Measurements from ENCODE around the gene CADPS.

The CADPS gene

DNA sequence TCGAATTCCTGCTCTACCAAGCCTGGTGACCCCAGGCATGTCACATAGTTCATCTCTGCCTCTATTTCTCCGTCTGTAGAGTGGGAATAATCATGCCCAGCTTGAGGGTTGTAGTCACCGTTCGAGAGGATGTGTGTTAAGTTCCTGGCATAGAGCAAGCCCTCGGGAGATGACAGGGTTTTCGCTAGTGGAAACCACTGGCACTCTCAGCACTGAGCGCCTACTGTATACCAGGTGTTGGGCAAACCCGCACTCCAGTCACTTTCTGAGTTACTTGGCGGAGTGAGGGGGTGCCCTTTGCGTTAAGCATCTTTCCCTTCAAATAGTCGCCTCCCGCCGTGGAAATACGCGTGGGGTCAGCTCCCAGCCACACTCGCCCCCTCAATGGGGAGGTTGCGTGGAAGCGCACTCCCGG, 506.9 kb downstream of the CADPS start:
- H3K36me3 ChIP-seq (ENCODE audit: insufficient read depth, insufficient read length, low read length), result no peaks in the 10 kb centered on the region
- peak overlapping the region; percentile 31 for H3K4me3 ChIP-seq (ENCODE audit: insufficient read length, low read depth)
- no peak for DNase-seq (ENCODE audit: low read depth, low spot score)
- H3K9ac ChIP-seq (ENCODE audit: insufficient read length, low read depth), result no peak overlapping the region
- TF ChIP-seq YY1 (IDR thresholded peaks at IDR 0.05; ENCODE audit: insufficient read depth, insufficient read length), result no peak
- peak; percentile 63 for TF ChIP-seq SUZ12 (IDR thresholded peaks at IDR 0.05; ENCODE audit: extremely low read depth, insufficient read depth, insufficient read length)
- H3K9me3 ChIP-seq (ENCODE audit: insufficient read depth, low read length), result no peaks in the 10 kb centered on the region
- peaks cover 100% of the 10 kb centered on the region for H3K27me3 ChIP-seq (ENCODE audit: insufficient read depth, insufficient read length)
- H3K4me1 ChIP-seq (ENCODE audit: insufficient read depth, insufficient read length), result peaks cover 24% of the 10 kb centered on the region

GRCh38 chr3:62367763-62368195, 507.4 kb downstream of the CADPS start:
- H3K9ac ChIP-seq (ENCODE audit: insufficient read length, low read depth), result no peak overlapping the region
- H3K4me3 ChIP-seq (ENCODE audit: insufficient read length, low read depth), result peak overlapping the region; percentile 31
- H3K27me3 ChIP-seq (ENCODE audit: insufficient read depth, insufficient read length), result peaks cover 98% of the 10 kb centered on the region
- no peaks in the 10 kb centered on the region for H3K9me3 ChIP-seq (ENCODE audit: insufficient read depth, low read length)
- no peaks in the 10 kb centered on the region for H3K36me3 ChIP-seq (ENCODE audit: insufficient read depth, insufficient read length, low read length)
- no peak for DNase-seq (ENCODE audit: low read depth, low spot score)
- TF ChIP-seq YY1 (IDR thresholded peaks at IDR 0.05; ENCODE audit: insufficient read depth, insufficient read length), result no peak
- TF ChIP-seq SUZ12 (IDR thresholded peaks at IDR 0.05; ENCODE audit: extremely low read depth, insufficient read depth, insufficient read length), result peak; percentile 71
- H3K4me1 ChIP-seq (ENCODE audit: insufficient read depth, insufficient read length), result peaks cover 24% of the 10 kb centered on the region

DNA sequence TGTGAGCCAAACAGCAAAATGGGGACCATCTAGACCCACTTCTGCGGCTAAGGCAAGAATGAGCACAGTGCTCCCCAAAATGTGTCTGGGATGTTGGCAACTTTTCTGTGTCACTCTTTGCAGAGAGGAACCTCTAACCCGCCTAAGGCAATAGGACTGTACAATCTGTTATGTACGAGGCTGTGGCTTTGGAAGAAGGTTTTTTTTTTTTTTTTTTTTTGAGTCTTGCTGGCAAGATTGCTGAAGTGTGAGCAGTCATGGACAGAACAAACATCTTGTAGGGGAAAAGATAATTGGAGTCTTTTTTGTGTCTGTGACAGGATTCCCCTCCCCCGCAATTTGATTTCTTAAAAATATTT, 509.1 kb downstream of the CADPS start:
- TF ChIP-seq YY1 (IDR thresholded peaks at IDR 0.05; ENCODE audit: insufficient read depth, insufficient read length) (no peak), SUZ12 (IDR thresholded peaks at IDR 0.05; ENCODE audit: extremely low read depth, insufficient read depth, insufficient read length) (no peak), ZNF274 (IDR thresholded peaks at IDR 0.05; ENCODE audit: low read depth, low read length) (no peak)
- no peak overlapping the region for H3K4me3 ChIP-seq (ENCODE audit: insufficient read length, low read depth)
- no peaks in the 10 kb centered on the region; the same call in 1 of the 2 replicates for H3K9me3 ChIP-seq (ENCODE audit: insufficient read depth, low read length)
- peak overlapping the region; percentile 39 for H3K9ac ChIP-seq (ENCODE audit: insufficient read length, low read depth)
- no peaks in the 10 kb centered on the region for H3K36me3 ChIP-seq (ENCODE audit: insufficient read depth, insufficient read length, low read length)
- DNase-seq (ENCODE audit: low read depth, low spot score), result no peak
- H3K27me3 ChIP-seq (ENCODE audit: insufficient read depth, insufficient read length), result peaks cover 90% of the 10 kb centered on the region
- peaks cover 19% of the 10 kb centered on the region for H3K4me1 ChIP-seq (ENCODE audit: insufficient read depth, insufficient read length)

DNA sequence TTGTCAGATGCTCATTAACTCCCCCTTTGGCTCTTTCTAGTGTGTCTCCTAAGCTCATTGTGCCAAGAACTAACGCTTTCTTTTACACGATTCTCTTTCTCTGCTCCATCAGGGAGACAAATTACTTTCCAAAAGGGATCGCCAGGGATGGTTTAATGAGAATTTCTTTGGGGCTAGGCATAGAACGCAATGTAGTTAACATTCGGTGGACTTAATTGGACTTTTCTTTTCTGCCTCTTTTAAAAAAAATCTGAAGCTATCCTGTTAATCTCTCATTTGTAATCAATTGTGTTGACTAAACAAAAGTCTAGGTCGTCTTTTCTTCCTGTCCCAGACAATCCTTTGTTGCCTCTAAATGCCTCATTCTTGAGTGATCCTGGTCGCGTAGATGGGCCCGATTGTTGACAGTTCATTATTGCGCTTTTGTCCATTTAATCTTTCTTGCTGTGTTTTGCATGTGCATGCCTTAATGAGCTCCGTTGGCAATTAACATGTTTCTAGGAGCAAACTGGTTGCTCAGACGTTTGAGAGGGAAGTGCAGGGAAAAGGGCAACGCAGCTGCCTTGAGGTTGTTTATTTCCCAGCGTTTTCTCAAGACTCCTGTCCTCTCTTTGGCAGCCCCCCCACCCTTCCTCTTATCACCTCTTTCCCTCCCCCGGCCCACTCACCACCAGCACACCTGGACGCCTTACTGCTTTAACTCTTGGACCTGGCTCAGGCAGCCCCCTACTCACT, 509.7 kb downstream of the CADPS start:
- peaks cover 84% of the 10 kb centered on the region for H3K27me3 ChIP-seq (ENCODE audit: insufficient read depth, insufficient read length)
- no peaks in the 10 kb centered on the region; the same call in 1 of the 2 replicates for H3K9me3 ChIP-seq (ENCODE audit: insufficient read depth, low read length)
- peak overlapping the region; percentile 39 for H3K9ac ChIP-seq (ENCODE audit: insufficient read length, low read depth)
- no peak for DNase-seq (ENCODE audit: low read depth, low spot score)
- peaks cover 17% of the 10 kb centered on the region for H3K4me1 ChIP-seq (ENCODE audit: insufficient read depth, insufficient read length)
- H3K36me3 ChIP-seq (ENCODE audit: insufficient read depth, insufficient read length, low read length), result no peaks in the 10 kb centered on the region
- TF ChIP-seq ZNF274 (IDR thresholded peaks at IDR 0.05; ENCODE audit: low read depth, low read length) (no peak), YY1 (IDR thresholded peaks at IDR 0.05; ENCODE audit: insufficient read depth, insufficient read length) (no peak), SUZ12 (IDR thresholded peaks at IDR 0.05; ENCODE audit: extremely low read depth, insufficient read depth, insufficient read length) (no peak)
- H3K4me3 ChIP-seq (ENCODE audit: insufficient read length, low read depth), result no peak overlapping the region

- peaks cover 71% of the 10 kb centered on the region for H3K27me3 ChIP-seq (ENCODE audit: insufficient read depth, insufficient read length)
- no peak overlapping the region for H3K4me3 ChIP-seq (ENCODE audit: insufficient read length, low read depth)
- H3K9me3 ChIP-seq (ENCODE audit: insufficient read depth, low read length), result no peaks in the 10 kb centered on the region; the same call in 1 of the 2 replicates
- TF ChIP-seq YY1 (IDR thresholded peaks at IDR 0.05; ENCODE audit: insufficient read depth, insufficient read length) (no peak), SUZ12 (IDR thresholded peaks at IDR 0.05; ENCODE audit: extremely low read depth, insufficient read depth, insufficient read length) (no peak), ZNF274 (IDR thresholded peaks at IDR 0.05; ENCODE audit: low read depth, low read length) (no peak)
- H3K36me3 ChIP-seq (ENCODE audit: insufficient read depth, insufficient read length, low read length), result no peaks in the 10 kb centered on the region
- DNase-seq (ENCODE audit: low read depth, low spot score), result no peak
- no peak overlapping the region for H3K9ac ChIP-seq (ENCODE audit: insufficient read length, low read depth)
- H3K4me1 ChIP-seq (ENCODE audit: insufficient read depth, insufficient read length), result peaks cover 17% of the 10 kb centered on the region
Observed at GRCh38 chr3:62364191-62364590, 511.0 kb downstream of the CADPS start.

GRCh38 chr3:62363275-62363674, 511.9 kb downstream of the CADPS start:
- DNase-seq (ENCODE audit: low read depth, low spot score), result no peak
- TF ChIP-seq SUZ12 (IDR thresholded peaks at IDR 0.05; ENCODE audit: extremely low read depth, insufficient read depth, insufficient read length) (no peak), ZNF274 (IDR thresholded peaks at IDR 0.05; ENCODE audit: low read depth, low read length) (no peak), YY1 (IDR thresholded peaks at IDR 0.05; ENCODE audit: insufficient read depth, insufficient read length) (no peak)
- Histone ChIP-seq H3K4me1 (ENCODE audit: insufficient read depth, insufficient read length) (peaks cover 15% of the 10 kb centered on the region), H3K4me3 (ENCODE audit: insufficient read length, low read depth) (no peak overlapping the region), H3K9ac (ENCODE audit: insufficient read length, low read depth) (no peak overlapping the region), H3K36me3 (ENCODE audit: insufficient read depth, insufficient read length, low read length) (no peaks in the 10 kb centered on the region), H3K9me3 (ENCODE audit: insufficient read depth, low read length) (no peaks in the 10 kb centered on the region; the same call in 1 of the 2 replicates), H3K27me3 (ENCODE audit: insufficient read depth, insufficient read length) (peaks cover 61% of the 10 kb centered on the region)

- no peak for DNase-seq (ENCODE audit: low read depth, low spot score)
- Histone ChIP-seq H3K36me3 (ENCODE audit: insufficient read depth, insufficient read length, low read length) (no peaks in the 10 kb centered on the region), H3K4me1 (ENCODE audit: insufficient read depth, insufficient read length) (peaks cover 8% of the 10 kb centered on the region), H3K4me3 (ENCODE audit: insufficient read length, low read depth) (no peak overlapping the region), H3K9ac (ENCODE audit: insufficient read length, low read depth) (no peak overlapping the region), H3K9me3 (ENCODE audit: insufficient read depth, low read length) (no peaks in the 10 kb centered on the region; the same call in 1 of the 2 replicates), H3K27me3 (ENCODE audit: insufficient read depth, insufficient read length) (peaks cover 54% of the 10 kb centered on the region)
- TF ChIP-seq YY1 (IDR thresholded peaks at IDR 0.05; ENCODE audit: insufficient read depth, insufficient read length) (no peak), SUZ12 (IDR thresholded peaks at IDR 0.05; ENCODE audit: extremely low read depth, insufficient read depth, insufficient read length) (no peak), ZNF274 (IDR thresholded peaks at IDR 0.05; ENCODE audit: low read depth, low read length) (no peak)
Observed at GRCh38 chr3:62361824-62362223, 513.4 kb downstream of the CADPS start.
